ENCODE results near the gene KIF1B. TPM values are rescaled to one million over a fixed set of nuclear protein-coding genes. Genes with fewer than 3 reads are reported as not detected.

The KIF1B gene
- total RNA-seq, 1 donor from 2014 or later: 35.5 TPM

- peaks cover 82% of the 10 kb centered on the region for H3K36me3 ChIP-seq
- no peak overlapping the region for H3K4me3 ChIP-seq
- H3K27me3 ChIP-seq: no peaks in the 10 kb centered on the region
- TF ChIP-seq CTCF (IDR thresholded peaks at IDR 0.05): no peak
- DNase-seq: no peak
- H3K4me1 ChIP-seq: no peaks in the 10 kb centered on the region
- H3K9me3 ChIP-seq: no peaks in the 10 kb centered on the region
- no peak for ATAC-seq
- H3K27ac ChIP-seq: no peak overlapping the region
- intact Hi-C loops (cut with DNase I): loop anchor here (10.0 kb wide), 1 partner anchor 124 kb away; the partner anchor contains the start of gene KIF1B
Measured at GRCh38 chr1:10339036-10339567, 128.7 kb downstream of the KIF1B start.

GRCh38 chr1:10339815-10340214, 129.4 kb downstream of the KIF1B start:
- no peaks in the 10 kb centered on the region for H3K27me3 ChIP-seq
- no peak overlapping the region for H3K27ac ChIP-seq
- no peaks in the 10 kb centered on the region for H3K9me3 ChIP-seq
- intact Hi-C loops (cut with DNase I): loop anchor here (10.0 kb wide), 1 partner anchor 125 kb away; the partner anchor contains the start of gene KIF1B
- ATAC-seq (peak; percentile 63), DNase-seq (no peak)
- no peak overlapping the region for H3K4me3 ChIP-seq
- TF ChIP-seq CTCF (IDR thresholded peaks at IDR 0.05): no peak
- H3K4me1 ChIP-seq: no peaks in the 10 kb centered on the region
- H3K36me3 ChIP-seq: peaks cover 81% of the 10 kb centered on the region

GRCh38 chr1:10340930-10341590, 130.7 kb downstream of the KIF1B start:
- no peak for ATAC-seq
- no peak for DNase-seq
- H3K9me3 ChIP-seq: no peaks in the 10 kb centered on the region
- H3K36me3 ChIP-seq: peaks cover 73% of the 10 kb centered on the region
- H3K4me3 ChIP-seq: no peak overlapping the region
- H3K27ac ChIP-seq: no peak overlapping the region
- no peak for TF ChIP-seq CTCF (IDR thresholded peaks at IDR 0.05)
- no peaks in the 10 kb centered on the region for H3K27me3 ChIP-seq
- intact Hi-C loops (cut with DNase I): no loop called here
- no peaks in the 10 kb centered on the region for H3K4me1 ChIP-seq

- H3K4me3 ChIP-seq: no peak overlapping the region
- no peak for TF ChIP-seq CTCF (IDR thresholded peaks at IDR 0.05)
- peaks cover 72% of the 10 kb centered on the region for H3K36me3 ChIP-seq
Measured at GRCh38 chr1:10347109-10347508, 136.7 kb downstream of the KIF1B start.

GRCh38 chr1:10353282-10353681, 142.9 kb downstream of the KIF1B start:
- Histone ChIP-seq H3K36me3 (peaks cover 41% of the 10 kb centered on the region), H3K27ac (no peak overlapping the region), H3K4me1 (no peaks in the 10 kb centered on the region), H3K27me3 (no peaks in the 10 kb centered on the region), H3K9me3 (no peaks in the 10 kb centered on the region), H3K4me3 (no peak overlapping the region)
- no peak for TF ChIP-seq CTCF (IDR thresholded peaks at IDR 0.05)
- DNase-seq (no peak), ATAC-seq (no peak)
- intact Hi-C loops (cut with DNase I): no loop called here

More at GRCh38 chr1:10347109-10347508, 136.7 kb downstream of the KIF1B start:
- intact Hi-C loops (cut with DNase I): no loop called here
- Histone ChIP-seq H3K9me3 (no peaks in the 10 kb centered on the region), H3K27ac (no peak overlapping the region), H3K4me1 (no peaks in the 10 kb centered on the region), H3K27me3 (no peaks in the 10 kb centered on the region)
- DNase-seq (no peak), ATAC-seq (no peak)
